NCI-H526 (cell line): Measurements from ENCODE around the gene GALNTL6.

Source experiments
- DNase-seq, 2 experiments: peaks; one replicate each; lab custom pipeline; 2025; lab: John Stamatoyannopoulos, UW

The GALNTL6 gene

GRCh38 chr4:172809319-172809718 lies 996.1 kb downstream of the GALNTL6 start:
- no peak for DNase-seq

GRCh38 chr4:172813359-172813923 lies 1000.2 kb downstream of the GALNTL6 start:
- no peak for DNase-seq

- DNase-seq = no peak
Observed at GRCh38 chr4:172815499-172816164, 1002.4 kb downstream of the GALNTL6 start.

- no peak for DNase-seq
Observed at GRCh38 chr4:172818901-172819300, 1005.7 kb downstream of the GALNTL6 start.

GRCh38 chr4:172819353-172819752 lies 1006.1 kb downstream of the GALNTL6 start:
- no peak for DNase-seq

- DNase-seq = no peak
Observed at GRCh38 chr4:172822331-172822730, 1009.1 kb downstream of the GALNTL6 start.

GRCh38 chr4:172826346-172826745 lies 1013.1 kb downstream of the GALNTL6 start:
- no peak for DNase-seq

GRCh38 chr4:172826861-172827260 lies 1013.7 kb downstream of the GALNTL6 start:
- DNase-seq = no peak

- peak in 1 of 2 experiments; percentile 5 for DNase-seq
Observed at GRCh38 chr4:172830295-172830764, 1017.1 kb downstream of the GALNTL6 start.

- no peak for DNase-seq
Observed at GRCh38 chr4:172836661-172837060, 1023.5 kb downstream of the GALNTL6 start.

GRCh38 chr4:172838111-172838510 lies 1024.9 kb downstream of the GALNTL6 start:
- no peak for DNase-seq

GRCh38 chr4:172838943-172839342 lies 1025.7 kb downstream of the GALNTL6 start:
- DNase-seq = no peak

GRCh38 chr4:172842779-172843178 lies 1029.6 kb downstream of the GALNTL6 start:
- DNase-seq = no peak

- DNase-seq = no peak
Observed at GRCh38 chr4:172843192-172843591, 1030.0 kb downstream of the GALNTL6 start.

- DNase-seq = no peak
Observed at GRCh38 chr4:172844556-172844955, 1031.4 kb downstream of the GALNTL6 start.

- no peak for DNase-seq
Observed at GRCh38 chr4:172845281-172845680, 1032.1 kb downstream of the GALNTL6 start.

- no peak for DNase-seq
Observed at GRCh38 chr4:172850838-172851237, 1037.6 kb downstream of the GALNTL6 start.

GRCh38 chr4:172851534-172851933 lies 1038.3 kb downstream of the GALNTL6 start:
- no peak for DNase-seq

GRCh38 chr4:172857026-172857425 lies 1043.8 kb downstream of the GALNTL6 start:
- DNase-seq = no peak

- DNase-seq = no peak
Observed at GRCh38 chr4:172858731-172859230, 1045.6 kb downstream of the GALNTL6 start.

- DNase-seq = no peak
Observed at GRCh38 chr4:172865103-172865502, 1051.9 kb downstream of the GALNTL6 start.

GRCh38 chr4:172865531-172866127 lies 1052.4 kb downstream of the GALNTL6 start:
- no peak for DNase-seq

GRCh38 chr4:172866421-172866820 lies 1053.2 kb downstream of the GALNTL6 start:
- no peak for DNase-seq
